ENCODE results near the gene C2CD4A.
"Not testable (repeated sequence)": the region's sequence is repeated elsewhere in the genome, so short reads cannot be mapped to it uniquely, and the experiment has no call there.

Gene C2CD4A

GRCh38 chr15:62066663-62067447 is at the start of gene C2CD4A:
TSS of gene C2CD4A (plus strand) at chr15:62066977. CDS start at chr15:62067614, 637 bp downstream.
- DNase-seq, result no peak

GRCh38 chr15:62020576-62021160 is 46.1 kb upstream of the C2CD4A start:
- no peak for DNase-seq

- no peak for DNase-seq
Observed at GRCh38 chr15:62021991-62022600, 44.7 kb upstream of the C2CD4A start.

GRCh38 chr15:62026487-62027262 is 40.1 kb upstream of the C2CD4A start:
- DNase-seq, result no peak

- DNase-seq, result no peak
Observed at GRCh38 chr15:62027263-62027565, 39.6 kb upstream of the C2CD4A start.

GRCh38 chr15:62027916-62028315 is 38.9 kb upstream of the C2CD4A start:
- no peak for DNase-seq

- no peak for DNase-seq
Observed at GRCh38 chr15:62035256-62035924, 31.4 kb upstream of the C2CD4A start.

- no peak for DNase-seq
Observed at GRCh38 chr15:62046078-62046743, 20.6 kb upstream of the C2CD4A start.

GRCh38 chr15:62047282-62047827 is 19.4 kb upstream of the C2CD4A start:
- DNase-seq, result no peak

GRCh38 chr15:62048254-62048653 is 18.5 kb upstream of the C2CD4A start:
- not testable (repeated sequence) for DNase-seq

- DNase-seq, result no peak
Observed at GRCh38 chr15:62050115-62050514, 16.7 kb upstream of the C2CD4A start.

- DNase-seq, result no peak
Observed at GRCh38 chr15:62051166-62051565, 15.6 kb upstream of the C2CD4A start.

- DNase-seq, result no peak
Observed at GRCh38 chr15:62052713-62053112, 14.1 kb upstream of the C2CD4A start.

GRCh38 chr15:62053439-62054085 is 13.2 kb upstream of the C2CD4A start:
- no peak for DNase-seq

GRCh38 chr15:62054979-62055378 is 11.8 kb upstream of the C2CD4A start:
- no peak for DNase-seq

- no peak for DNase-seq
Observed at GRCh38 chr15:62057341-62057980, 9.3 kb upstream of the C2CD4A start.

GRCh38 chr15:62058327-62059028 is 8.3 kb upstream of the C2CD4A start:
- no peak for DNase-seq

GRCh38 chr15:62059108-62059815 is 7.5 kb upstream of the C2CD4A start:
- DNase-seq, result no peak

- DNase-seq, result peak; percentile 45
Observed at GRCh38 chr15:62059816-62060112, 7.0 kb upstream of the C2CD4A start.
